CD1c-positive myeloid dendritic cell (primary cell): ENCODE data around the gene NEDD4L.
A peak's percentile ranks its signal among the peaks of the same experiment; 100 is the strongest.

Source experiments
- DNase-seq: peaks from one replicate; pipeline ENCODE4 v3.0.0-alpha.2; 2016; ENCODE audit errors: extremely low spot score

Gene NEDD4L

DNA sequence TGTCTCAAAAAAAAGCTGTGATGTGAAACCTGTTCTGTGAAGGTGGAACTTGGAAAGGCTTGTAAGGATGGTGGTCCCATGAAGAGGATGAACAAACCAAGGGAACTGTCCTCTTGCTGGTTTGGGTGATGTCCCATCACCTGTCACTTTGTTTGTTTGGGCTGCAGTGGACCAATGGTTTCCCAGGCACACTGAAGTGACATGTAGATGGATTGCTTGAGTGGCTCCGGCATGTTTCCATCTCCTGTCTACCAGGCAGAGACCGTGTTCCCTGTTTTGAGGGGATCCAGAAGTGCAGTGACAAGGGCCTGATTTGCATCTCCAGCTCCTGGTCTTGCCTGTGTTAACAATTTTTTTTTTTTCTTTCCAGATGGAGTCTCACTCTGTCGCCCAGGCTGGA is 8.9 kb downstream of the NEDD4L start:
- DNase-seq = no peak

DNA sequence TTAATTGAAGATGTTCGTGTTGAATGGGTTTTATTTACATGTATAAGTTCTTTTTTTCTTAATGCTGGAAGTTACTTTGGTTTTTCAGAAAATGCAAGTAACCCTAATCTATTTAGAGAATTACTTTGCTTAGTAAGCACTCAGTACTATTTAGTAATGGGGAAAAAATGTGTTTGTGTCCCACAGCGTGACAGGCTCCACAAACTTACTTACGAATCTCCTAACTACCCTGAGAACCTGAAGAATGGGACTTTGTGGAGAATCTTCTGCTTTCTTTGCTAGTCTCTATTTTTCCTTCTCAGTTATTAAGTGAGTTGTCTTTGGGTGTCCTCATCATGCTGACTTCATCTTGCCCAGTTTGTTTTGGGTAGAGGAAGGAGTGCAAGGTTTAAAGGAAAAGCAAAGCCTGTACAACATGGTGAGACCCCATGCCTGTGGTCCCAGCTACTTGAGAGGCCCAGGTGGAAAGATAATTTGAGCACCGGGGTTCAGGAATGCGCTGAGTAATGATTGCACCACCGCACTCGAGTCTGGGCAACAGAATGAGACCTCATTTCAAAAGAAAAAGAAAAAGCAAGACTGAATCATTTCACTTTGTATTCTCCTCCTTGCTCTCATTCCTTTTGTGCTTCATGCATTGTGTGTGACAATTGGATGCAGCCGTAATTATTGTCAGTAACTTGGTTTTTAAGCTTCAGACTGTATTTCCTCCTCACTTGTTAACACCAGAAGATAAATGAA is 10.2 kb downstream of the NEDD4L start:
- no peak for DNase-seq

DNA sequence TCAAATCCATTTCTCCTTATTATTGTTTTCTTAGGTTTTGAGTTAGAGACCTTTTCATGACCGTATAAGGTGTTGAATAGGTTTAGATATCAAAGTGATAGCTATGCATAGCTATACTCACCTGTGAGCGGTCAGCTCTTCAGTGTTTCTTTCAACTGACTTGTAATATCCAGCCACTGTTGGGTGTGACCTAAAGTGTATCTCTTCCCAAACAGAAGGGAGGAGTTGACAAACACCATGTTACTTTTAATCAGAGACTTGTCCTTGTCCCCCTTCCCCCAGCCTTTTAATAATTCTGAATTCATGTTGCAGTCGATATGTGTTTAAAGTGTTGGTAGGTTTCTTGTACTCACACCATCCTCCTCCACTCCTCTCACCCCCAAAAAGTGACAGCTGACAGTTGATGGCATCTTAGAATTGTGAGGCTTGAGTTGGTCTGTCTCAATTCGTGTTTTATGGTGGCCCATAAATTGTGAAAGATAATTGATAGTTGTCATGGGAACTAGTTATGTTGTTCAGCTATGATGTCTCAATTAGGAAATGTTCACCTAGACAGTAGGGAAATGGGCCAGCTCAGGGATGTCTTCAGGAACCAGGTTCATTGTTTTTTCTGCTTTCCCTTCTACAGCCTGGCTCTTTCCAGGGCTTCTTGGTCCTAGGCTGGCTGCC is 12.0 kb downstream of the NEDD4L start:
- no peak for DNase-seq

DNA sequence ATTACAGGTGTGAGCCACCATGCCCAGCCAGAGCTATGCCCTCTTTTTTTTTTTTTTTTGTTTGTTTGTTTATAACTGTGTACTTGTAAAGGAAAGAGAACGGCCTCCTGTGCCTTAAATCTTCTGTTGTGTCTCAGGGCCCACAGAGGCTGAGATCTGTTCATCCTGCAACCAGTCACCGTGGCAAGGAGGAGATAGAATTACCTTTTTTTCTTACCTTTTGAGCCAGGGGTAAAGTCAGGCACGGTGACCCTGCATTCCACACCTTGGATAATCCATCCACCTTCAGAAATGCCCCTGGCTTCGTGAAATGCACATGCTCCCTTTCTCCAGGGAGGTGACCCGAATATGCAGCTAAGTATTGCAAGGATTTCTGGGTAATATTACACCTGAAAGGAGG is 12.8 kb downstream of the NEDD4L start:
- DNase-seq = no peak

DNA sequence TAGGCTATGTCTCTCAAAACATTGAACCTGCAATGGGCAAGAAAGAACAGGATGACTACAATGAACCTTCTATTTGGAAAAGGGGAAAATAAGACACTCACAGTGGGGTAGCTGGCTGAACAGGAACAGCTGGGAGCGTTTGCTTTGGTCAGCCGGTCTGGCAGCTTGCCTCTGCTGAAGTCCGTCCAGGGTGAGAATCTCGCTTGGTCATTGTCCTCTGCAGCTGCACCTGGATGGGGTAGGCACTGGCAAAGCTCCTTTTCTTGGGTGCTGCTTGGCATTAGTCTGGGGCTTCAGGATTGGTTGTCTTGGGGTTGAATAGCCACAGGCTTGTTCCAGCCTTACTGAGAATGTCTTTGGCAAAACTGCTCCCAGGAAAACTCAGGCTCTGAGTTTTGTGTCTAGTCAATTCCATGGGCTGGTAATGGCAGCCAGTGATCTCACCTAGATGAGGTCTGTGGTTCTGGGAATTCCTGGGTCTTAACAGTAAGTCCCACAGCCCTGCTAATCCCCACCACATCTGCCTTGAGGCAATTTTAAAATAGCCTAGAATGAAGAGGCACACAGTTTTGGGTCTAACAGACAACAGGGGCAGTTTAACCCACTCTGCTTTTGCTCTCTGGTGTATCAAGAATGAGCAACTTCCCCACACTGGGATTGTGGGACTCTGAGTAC is 13.4 kb downstream of the NEDD4L start:
- DNase-seq = no peak

DNA sequence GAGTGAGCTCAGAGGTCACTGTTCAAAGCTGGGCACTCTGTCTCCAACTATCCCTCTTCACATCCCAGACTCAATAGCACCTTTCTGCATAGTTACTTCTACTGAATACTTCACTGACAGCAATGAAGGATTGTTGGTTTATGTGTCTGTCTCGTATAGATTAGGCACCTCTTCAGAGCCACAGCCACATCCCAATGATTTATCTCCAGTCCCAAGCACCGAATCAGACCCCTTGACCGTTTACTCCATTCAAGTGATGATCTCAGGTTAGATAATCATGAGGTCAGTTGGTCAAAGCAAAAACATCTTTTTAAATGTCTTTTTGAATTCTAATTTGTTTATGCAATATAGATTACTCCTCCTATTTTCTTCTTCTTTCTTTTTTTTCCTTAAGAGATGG is 14.7 kb downstream of the NEDD4L start:
- no peak for DNase-seq

DNA sequence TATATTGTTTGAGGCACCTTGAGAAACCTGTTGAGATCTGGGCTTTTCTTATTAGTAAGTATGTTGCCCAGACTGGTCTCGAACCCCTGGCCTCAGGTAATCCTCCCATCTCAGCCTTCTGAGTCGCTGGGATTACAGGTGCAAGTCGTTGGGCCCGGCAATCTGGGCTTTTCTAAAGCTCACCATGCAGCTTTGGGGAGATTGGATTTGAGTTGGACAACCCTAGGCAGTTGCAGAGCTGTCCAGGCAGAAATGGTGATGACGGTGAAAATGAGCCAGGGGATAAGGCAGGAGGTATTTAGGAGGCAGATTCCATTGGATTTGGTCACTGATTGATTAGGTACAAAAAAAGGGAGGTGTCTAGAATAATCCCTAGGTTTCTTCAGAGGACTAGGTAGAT is 16.2 kb downstream of the NEDD4L start:
- DNase-seq = no peak

DNA sequence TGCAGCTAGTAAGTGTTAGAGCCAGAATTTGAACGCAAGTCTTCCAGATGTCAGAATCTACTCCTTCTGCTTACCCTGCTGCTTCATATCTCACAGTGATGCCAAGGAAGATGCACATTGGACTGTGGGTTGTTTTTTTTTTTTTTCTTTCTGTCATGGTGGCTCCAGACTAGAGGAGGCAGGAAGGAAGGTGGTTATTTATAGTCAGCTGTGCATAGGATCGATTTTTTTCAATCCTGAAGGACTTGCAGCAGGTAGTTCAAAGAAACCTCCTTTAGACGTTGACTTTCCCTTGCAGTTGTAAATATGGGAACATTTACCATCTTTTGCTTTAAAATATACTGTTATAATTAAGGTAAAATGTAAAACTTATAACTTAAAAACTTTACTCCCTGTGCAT is 17.3 kb downstream of the NEDD4L start:
- DNase-seq = no peak

DNA sequence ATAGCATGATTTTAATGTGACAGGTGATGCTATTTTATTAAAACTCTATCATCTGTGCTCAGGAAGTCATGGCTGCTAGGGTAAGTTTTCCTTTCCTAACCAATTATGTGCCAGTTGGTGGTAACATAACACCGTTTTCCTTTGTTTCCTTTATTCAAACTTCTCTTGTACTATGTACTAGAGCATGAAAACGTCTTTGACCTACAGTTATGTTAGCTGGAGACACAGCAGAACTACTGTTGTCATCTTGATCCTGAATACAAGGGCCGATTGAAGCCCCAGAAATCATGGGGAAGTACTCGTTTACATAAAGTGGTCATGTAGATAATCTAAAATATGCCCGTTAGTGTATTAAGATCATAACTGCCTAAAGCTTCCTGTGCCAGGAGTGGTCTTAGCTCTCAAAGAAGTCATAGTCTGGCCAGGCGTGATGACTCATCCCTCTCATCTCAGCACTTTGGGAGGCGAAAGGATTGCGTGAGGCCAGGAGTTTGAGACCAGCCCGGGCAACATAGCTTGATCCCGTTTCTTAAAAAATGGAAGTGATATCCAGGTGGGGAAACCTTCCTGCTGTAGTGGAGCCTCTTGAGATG is 20.5 kb downstream of the NEDD4L start:
- DNase-seq = no peak

DNA sequence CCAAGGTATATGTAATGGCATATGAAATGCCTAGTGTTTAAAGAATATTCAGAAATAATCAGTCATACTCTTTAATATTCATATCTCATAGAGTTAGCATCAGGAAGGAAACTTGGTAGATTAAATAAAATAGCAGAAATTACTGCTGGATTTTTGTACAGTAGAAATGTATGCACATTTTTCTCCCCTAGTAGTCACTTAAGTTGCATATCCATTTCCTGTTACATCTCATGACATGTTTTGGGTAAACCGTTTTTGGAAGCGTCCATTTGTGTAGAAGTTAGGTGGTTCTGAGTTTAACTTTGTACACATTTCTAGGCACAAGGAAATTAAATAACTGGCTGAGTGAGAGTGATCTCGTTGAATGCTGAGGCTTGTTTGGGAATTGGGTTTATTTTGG is 21.9 kb downstream of the NEDD4L start:
- DNase-seq = no peak

DNA sequence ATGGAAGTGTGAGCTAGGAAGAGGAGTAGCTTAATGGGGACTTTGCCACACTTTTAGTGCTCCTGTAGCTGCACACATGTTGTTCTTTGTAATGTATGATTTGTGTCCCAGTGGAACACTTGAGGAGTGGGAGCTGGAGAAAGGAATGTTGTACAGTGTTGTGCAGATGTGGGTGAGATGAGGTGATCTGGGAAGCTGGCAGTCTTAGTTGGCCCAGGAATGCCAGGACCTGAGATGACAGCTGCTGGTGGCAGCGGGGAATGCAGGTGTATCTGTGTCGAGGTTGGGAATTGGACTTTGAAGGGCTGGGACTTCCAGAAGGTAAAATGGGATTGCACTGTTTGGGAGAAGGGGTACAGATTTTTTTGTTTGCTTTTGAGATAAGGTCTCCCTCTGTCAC is 23.6 kb downstream of the NEDD4L start:
- no peak for DNase-seq

DNA sequence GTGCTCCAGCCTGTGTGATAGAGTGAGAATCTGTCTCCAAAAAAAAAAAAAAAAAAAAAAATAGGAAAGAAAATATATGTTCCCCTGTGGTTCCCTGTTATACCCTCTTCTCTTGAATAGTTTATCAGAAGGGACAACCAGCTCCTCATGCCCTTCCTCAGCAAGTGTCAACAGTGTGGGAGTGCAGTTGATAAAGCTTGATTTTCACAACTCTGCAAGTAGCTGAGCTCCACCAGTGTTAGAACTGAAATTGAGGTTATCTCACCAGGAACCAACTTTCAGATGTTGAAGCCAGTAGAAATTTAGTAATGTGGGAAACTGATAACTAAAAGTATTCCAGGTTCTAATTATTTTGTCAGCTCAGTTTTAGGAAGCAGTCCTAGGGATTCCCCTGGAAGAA is 25.1 kb downstream of the NEDD4L start:
- DNase-seq = no peak

DNA sequence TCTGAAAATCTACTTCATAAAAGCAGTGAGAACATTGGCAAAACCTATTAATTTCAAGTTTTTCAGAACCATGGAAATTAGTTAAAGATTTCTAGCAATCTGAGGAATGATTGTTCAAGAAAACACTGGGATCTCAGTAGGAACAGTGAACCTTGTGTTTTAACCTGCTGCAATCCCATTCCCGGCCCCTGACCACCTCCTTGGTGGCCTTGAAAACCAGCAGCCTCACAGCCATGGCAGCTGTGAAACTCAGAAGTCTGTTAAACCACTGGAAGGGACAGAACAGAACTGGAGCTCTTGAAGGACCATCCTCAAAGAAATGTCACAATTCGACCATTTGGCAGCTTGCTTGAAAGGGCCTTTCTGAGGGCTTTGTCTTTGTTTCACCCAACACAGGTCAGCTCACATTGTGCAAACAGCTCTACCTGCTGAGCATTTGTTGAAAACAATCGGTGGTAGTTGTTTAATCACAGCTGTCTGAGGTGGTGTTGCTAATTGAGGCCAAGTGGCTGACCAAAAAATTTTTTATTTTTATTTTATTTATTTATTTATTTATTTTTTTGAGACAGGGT is 25.8 kb downstream of the NEDD4L start:
- DNase-seq = no peak

DNA sequence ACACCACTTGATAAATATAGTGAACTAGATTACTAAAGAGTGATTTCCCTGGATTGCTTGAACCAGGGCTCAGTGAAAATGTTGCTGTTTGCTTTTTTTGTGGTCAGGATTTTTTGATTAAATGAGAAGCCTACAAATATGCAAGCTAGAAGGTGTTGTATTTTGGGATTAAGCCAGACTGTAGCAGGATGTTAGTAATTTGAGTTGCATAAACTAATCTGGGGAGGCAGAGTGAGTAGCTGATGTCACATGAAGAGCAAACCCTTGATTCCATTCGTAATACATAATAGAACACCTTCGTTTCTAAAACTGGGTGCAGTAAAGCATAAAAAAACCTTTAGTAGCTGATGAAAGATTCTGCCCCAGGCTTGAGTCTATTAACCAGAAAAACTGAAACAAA is 32.0 kb downstream of the NEDD4L start:
- no peak for DNase-seq

DNA sequence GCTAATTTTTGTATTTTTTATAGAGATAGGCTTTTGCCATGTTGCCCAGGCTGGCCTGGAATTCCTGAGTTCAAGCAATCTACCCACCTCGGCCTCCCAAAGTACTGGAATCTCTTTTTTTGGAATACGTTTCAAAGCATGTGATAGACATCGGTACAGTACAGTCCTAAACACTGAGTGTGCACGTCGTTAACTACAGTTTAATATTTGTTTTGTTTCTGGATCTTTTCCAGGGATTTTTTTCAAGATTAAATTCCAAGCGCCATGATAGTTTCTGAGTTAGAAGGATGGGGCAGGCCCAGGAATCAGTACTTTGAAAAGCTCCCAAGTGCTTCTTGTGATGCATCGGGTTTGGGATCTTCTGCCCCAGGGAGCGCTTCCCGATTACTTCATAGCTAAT is 33.3 kb downstream of the NEDD4L start:
- no peak for DNase-seq

DNA sequence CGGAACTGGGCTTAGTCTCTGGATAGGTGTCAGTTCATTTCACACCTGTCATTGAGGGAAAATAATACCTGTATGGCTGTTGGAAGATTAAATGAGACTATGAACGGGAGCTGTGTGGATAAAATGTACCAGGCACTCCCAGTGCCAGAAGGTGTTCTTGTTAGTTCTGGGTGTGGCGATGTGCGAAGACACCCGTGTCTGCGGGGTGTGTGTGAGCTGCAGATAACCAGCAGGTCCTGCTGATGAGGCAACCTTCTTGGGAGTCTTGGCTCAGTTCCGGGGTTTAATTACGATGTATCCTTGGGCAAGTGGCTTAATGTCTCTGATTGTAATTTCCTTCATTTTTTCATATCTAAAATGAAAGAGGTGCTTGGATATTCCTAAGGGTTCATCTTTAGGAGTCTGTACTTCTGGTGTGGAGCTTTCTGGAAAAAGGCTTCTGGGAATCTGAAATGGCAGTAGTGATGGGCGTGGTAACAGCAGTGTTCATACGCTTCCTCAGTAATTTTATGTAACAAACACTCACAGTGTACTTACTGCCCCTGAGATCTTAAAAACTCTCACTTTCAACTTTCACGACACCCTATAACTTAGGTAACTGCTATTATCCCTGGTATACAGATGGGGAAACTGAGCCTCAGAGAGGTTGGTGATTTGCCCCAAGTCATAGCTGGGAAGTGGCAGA is 35.0 kb downstream of the NEDD4L start:
- DNase-seq = no peak

DNA sequence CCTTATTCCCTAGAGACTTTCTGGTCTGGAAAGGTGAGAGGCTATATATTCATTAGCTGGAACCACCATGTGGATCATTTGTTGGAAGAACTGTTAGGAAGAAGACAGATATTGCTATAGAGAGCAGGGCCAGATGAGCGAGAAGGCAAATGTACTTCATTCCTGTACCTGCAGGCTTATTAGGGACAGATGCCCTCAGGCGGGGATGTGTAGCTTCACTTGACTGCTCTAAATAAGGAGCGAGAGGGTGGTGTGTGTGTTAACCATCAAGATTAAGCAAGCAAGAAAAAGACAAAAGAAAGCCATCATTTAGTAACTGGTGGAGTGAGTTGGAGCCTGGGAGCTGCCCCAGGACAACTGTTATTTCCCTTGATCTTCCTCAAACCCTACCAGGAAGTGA is 36.4 kb downstream of the NEDD4L start:
- DNase-seq = peak; percentile 6

DNA sequence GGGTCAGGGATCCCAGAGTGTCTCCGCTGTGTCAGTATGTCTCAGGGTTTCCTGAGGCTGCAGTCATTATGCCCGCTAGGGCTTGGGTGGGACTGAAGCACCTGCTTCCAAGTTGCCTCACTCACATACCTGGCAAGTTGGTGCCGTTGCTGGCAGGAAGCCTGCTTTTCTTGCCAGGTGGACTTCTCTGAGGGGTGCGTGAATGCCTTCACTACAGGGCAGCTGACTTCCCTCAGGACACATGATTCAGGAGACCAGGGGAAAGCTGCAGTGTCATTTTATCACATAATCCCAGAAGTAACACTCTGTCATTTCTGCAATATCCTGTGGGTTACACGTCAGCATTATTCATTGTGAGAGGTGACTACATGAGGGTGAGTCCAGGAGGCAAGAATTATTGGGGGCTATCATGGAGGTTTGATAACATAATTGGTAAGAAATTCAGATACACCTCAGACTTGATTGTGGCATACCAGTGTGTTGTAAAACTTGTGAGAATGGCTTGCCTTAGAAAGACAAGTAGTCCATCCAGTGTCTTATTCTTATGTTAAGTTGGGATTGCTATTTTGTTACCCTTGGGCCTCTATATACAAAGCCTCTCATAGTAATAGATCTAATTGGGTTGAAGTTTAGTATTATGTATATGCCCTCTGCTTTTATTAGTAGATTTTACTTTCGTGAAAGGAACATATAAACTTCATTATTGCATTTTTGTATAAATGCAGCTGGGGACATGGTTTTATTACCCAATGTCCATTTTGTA is 44.1 kb downstream of the NEDD4L start:
- peak; percentile 32 for DNase-seq

DNA sequence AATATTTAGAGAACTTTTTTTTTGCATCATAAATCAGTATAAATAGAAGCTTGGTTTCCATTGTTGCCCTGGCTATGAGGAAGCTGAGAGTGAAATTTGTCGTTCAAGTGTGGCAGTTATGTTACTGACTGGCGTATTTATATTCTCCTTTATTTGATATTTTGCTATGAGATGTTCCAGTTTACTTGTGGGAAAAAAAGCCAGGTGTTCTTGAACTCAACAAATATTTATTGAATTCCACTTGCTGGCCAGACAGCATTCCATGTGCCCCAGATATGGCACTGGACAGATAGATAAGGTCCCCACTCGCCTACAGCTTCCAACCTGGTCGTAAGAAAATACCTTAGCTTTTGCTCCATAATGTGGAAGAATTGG is 44.7 kb downstream of the NEDD4L start:
- DNase-seq = no peak

DNA sequence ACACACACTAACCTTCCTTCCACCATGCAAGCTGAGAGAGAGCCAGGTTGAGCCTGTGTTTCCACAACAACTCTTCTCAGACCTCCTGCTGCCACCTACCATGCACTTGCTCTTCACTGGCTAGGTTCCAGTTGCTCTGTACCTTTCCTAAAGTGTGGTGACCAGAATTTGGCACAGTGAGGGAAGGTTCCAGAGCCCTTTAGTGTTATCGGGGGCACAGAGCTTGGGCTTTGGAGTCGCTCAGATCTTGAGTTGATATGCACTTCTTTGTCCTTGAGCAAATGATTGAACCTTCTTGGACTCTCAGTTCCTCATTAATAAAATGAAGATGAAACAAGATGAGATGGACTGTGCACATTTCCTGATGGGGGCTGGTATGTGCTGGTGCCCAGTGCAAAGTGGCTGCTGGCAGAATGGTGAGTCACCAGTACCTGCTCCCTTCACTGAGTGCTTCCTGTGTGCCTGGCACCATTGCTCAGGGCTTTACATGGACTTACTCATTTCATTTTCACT is 47.1 kb downstream of the NEDD4L start:
- peak; percentile 16 for DNase-seq

DNA sequence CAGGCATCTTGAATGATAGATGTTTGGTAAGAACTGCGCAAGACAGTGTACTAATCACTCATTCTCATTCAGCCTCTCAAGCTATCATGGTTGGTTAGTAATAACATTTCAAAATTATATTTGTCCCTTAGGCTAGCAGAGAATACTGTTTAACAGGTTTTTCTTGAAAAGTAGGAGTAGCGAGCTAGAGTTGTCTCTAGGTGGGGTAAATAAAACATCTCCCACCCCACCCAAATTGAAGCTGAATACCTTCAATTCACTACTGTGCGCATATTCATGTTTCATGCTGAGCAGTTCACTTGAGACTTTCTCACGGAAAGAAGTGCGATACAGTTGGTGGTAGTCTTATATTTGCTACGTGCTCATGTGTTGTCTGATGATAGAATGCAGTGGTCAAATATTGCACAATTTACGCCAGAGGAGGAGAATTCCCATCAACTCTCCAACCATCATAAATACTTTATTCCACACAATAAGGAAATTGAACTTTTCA is 49.3 kb downstream of the NEDD4L start:
- no peak for DNase-seq
